ENCODE measurements around the gene LTC4S.
"Not testable (repeated sequence)": the region's sequence is repeated elsewhere in the genome, so short reads cannot be mapped to it uniquely, and the experiment has no call there.

LTC4S gene

GRCh38 chr5:179827680-179828079, 33.9 kb downstream of the LTC4S start:
- DNase-seq, result no peak

- DNase-seq, result no peak
Measured at GRCh38 chr5:179828756-179829421, 35.1 kb downstream of the LTC4S start.

- DNase-seq, result no peak
Measured at GRCh38 chr5:179829732-179830435, 36.1 kb downstream of the LTC4S start.

- no peak for DNase-seq
Measured at GRCh38 chr5:179830818-179831468, 37.2 kb downstream of the LTC4S start.

- DNase-seq, result no peak
Measured at GRCh38 chr5:179832039-179832745, 38.4 kb downstream of the LTC4S start.

- DNase-seq, result no peak
Measured at GRCh38 chr5:179833056-179833708, 39.4 kb downstream of the LTC4S start.

GRCh38 chr5:179833709-179834070, 39.9 kb downstream of the LTC4S start:
- no peak for DNase-seq

GRCh38 chr5:179834120-179834519, 40.3 kb downstream of the LTC4S start:
- no peak for DNase-seq

- not testable (repeated sequence) for DNase-seq
Measured at GRCh38 chr5:179834871-179835270, 41.1 kb downstream of the LTC4S start.

GRCh38 chr5:179836225-179837019, 42.6 kb downstream of the LTC4S start:
- DNase-seq, result no peak

GRCh38 chr5:179837076-179838011, 43.6 kb downstream of the LTC4S start:
- DNase-seq, result no peak

- no peak for DNase-seq
Measured at GRCh38 chr5:179839328-179840256, 45.8 kb downstream of the LTC4S start.

- no peak for DNase-seq
Measured at GRCh38 chr5:179840321-179840720, 46.5 kb downstream of the LTC4S start.

GRCh38 chr5:179840766-179841165, 47.0 kb downstream of the LTC4S start:
- DNase-seq, result no peak

GRCh38 chr5:179841621-179842020, 47.8 kb downstream of the LTC4S start:
- DNase-seq, result no peak
